ENCODE measurements around the gene ANKS6. TPM values are rescaled to one million over a fixed set of nuclear protein-coding genes. Genes with fewer than 3 reads are reported as not detected.
A peak's percentile ranks its signal among the peaks of the same experiment; 100 is the strongest.

ANKS6 gene
- total RNA-seq, 2 donors from 2014 or later, result 41.7 to 55.2 TPM

DNA sequence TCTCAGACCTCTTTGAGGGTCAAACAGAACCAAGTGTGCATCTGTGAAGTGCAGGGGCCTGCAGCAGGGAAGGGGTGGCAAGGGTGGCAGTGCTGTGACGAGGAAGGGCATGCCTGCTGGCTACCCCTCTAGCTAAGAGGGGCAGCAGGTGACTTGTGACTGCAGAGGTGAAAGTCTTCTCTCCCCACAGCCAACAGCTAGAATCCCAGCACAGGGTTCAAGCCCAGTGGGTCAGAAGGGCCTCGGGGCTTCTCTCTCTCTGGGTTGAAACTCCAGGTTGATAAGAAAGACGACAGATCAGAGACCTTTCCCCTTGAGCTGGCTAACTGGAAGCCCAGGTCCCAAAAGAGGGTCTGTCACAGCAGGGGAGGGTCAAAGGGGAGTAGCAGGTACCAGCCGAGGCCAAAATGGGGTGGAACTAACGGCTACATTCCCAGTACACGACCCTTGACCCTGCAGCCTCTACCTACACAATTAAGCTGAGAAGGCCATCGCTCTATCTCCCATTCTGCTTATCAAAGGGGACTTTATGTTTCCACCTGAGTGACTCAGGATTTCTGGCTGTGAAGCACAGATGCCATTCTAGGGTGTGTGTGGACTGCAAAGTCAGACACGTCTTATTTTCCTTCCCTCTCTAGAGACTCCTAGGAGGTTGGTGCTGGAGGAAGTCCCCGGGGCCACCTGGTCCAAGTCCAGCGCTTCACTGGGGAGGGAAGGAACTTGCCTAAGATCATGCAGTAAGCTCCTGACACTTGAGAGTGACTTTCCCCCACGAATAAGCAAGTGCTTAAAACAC, 14.6 kb downstream of the ANKS6 start:
- DNase-seq, result no peak
- H3K4me1 ChIP-seq (ENCODE audit: control insufficient read depth, insufficient read depth, low read length), result peaks cover 10% of the 10 kb centered on the region
- H3K9me3 Mint-ChIP-seq, result no peaks in the 10 kb centered on the region
- no peaks in the 10 kb centered on the region for H3K27me3 ChIP-seq (ENCODE audit: control insufficient read depth, insufficient read depth, low read length, poor library complexity, severe bottlenecking)
- no peaks in the 10 kb centered on the region for H3K4me1 Mint-ChIP-seq
- no peak overlapping the region for H3K4me3 ChIP-seq (ENCODE audit: low read length)
- H3K9me3 ChIP-seq (ENCODE audit: control insufficient read depth, low read length), result no peaks in the 10 kb centered on the region
- no peak overlapping the region for H3K9ac ChIP-seq (ENCODE audit: extremely low read depth, low read length, poor library complexity, severe bottlenecking)
- 90 to 94% methylated on average over 6 to 11 of the region's 11 CpGs for WGBS, 2 experiments (ENCODE audit: insufficient coverage in 1 of 2, insufficient read length in 1 of 2)
- peaks cover 46% of the 10 kb centered on the region for H3K36me3 Mint-ChIP-seq (ENCODE audit: low read depth)
- H3K27ac ChIP-seq (ENCODE audit: low read depth, low read length), result no peak overlapping the region
- TF ChIP-seq, protein P1, sequence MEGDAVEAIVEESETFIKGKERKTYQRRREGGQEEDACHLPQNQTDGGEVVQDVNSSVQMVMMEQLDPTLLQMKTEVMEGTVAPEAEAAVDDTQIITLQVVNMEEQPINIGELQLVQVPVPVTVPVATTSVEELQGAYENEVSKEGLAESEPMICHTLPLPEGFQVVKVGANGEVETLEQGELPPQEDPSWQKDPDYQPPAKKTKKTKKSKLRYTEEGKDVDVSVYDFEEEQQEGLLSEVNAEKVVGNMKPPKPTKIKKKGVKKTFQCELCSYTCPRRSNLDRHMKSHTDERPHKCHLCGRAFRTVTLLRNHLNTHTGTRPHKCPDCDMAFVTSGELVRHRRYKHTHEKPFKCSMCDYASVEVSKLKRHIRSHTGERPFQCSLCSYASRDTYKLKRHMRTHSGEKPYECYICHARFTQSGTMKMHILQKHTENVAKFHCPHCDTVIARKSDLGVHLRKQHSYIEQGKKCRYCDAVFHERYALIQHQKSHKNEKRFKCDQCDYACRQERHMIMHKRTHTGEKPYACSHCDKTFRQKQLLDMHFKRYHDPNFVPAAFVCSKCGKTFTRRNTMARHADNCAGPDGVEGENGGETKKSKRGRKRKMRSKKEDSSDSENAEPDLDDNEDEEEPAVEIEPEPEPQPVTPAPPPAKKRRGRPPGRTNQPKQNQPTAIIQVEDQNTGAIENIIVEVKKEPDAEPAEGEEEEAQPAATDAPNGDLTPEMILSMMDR (conservative IDR thresholded peaks at IDR 0.05), result no peak
- H3K4me3 Mint-ChIP-seq, result no peak overlapping the region
- H3K27me3 Mint-ChIP-seq (ENCODE audit: insufficient read depth), result no peaks in the 10 kb centered on the region
- H3K36me3 ChIP-seq (ENCODE audit: control insufficient read depth, insufficient read depth, low read length), result peaks cover 25% of the 10 kb centered on the region
- H3K27ac Mint-ChIP-seq, result no peak overlapping the region

DNA sequence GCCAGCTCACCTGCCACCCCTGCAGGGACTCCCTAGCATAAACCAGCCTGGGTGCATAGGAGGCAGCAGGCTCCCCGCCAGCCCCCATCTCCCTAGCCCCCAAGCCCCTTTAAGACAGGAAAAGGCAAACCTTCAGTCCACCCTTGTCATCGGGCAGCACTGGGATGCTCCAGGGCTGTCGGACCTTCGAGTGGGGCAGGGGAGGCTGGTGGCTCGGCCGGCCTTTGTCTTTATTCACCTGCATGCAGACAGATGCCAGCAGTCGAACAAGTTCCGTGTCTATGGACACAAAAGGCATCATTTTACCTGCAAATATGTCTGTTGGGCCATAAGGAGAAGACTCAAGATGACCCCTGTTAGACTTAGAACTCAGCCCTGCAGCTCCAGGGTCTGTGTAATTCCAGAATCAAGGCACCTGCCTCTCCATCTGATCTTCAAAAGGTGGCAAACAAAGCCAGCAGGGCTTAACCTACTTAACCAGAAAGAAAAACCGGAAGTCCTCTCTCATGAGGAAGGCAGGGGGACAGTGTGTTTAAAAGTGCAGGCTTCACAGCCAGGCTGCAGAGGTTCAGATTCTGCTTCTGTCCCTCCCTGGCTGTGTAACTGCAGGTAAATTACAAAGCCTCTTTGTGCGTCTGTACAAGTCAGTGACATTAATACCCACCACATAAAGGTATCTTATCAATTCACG, 16.2 kb downstream of the ANKS6 start:
- H3K27me3 Mint-ChIP-seq (ENCODE audit: insufficient read depth), result no peaks in the 10 kb centered on the region
- H3K27me3 ChIP-seq (ENCODE audit: control insufficient read depth, insufficient read depth, low read length, poor library complexity, severe bottlenecking), result no peaks in the 10 kb centered on the region
- H3K4me1 Mint-ChIP-seq, result peaks cover 2% of the 10 kb centered on the region
- H3K9ac ChIP-seq (ENCODE audit: extremely low read depth, low read length, poor library complexity, severe bottlenecking), result no peak overlapping the region
- no peaks in the 10 kb centered on the region for H3K9me3 ChIP-seq (ENCODE audit: control insufficient read depth, low read length)
- peaks cover 10% of the 10 kb centered on the region for H3K4me1 ChIP-seq (ENCODE audit: control insufficient read depth, insufficient read depth, low read length)
- peaks cover 25% of the 10 kb centered on the region for H3K36me3 ChIP-seq (ENCODE audit: control insufficient read depth, insufficient read depth, low read length)
- H3K27ac ChIP-seq (ENCODE audit: low read depth, low read length), result no peak overlapping the region
- TF ChIP-seq, protein P1 (conservative IDR thresholded peaks at IDR 0.05), result no peak
- peaks cover 45% of the 10 kb centered on the region for H3K36me3 Mint-ChIP-seq (ENCODE audit: low read depth)
- H3K9me3 Mint-ChIP-seq, result no peaks in the 10 kb centered on the region
- 92% methylated on average over 8 to 11 of the region's 11 CpGs for WGBS, 2 experiments (ENCODE audit: insufficient coverage in 1 of 2, insufficient read length in 1 of 2)
- H3K4me3 ChIP-seq (ENCODE audit: low read length), result no peak overlapping the region
- DNase-seq, result no peak
- H3K4me3 Mint-ChIP-seq, result no peak overlapping the region
- H3K27ac Mint-ChIP-seq, result no peak overlapping the region

GRCh38 chr9:98778711-98779530, 17.4 kb downstream of the ANKS6 start:
- no peaks in the 10 kb centered on the region for H3K27me3 ChIP-seq (ENCODE audit: control insufficient read depth, insufficient read depth, low read length, poor library complexity, severe bottlenecking)
- H3K36me3 ChIP-seq (ENCODE audit: control insufficient read depth, insufficient read depth, low read length), result peaks cover 22% of the 10 kb centered on the region
- H3K36me3 Mint-ChIP-seq (ENCODE audit: low read depth), result peaks cover 47% of the 10 kb centered on the region
- H3K4me1 ChIP-seq (ENCODE audit: control insufficient read depth, insufficient read depth, low read length), result peaks cover 10% of the 10 kb centered on the region
- H3K4me1 Mint-ChIP-seq, result peaks cover 2% of the 10 kb centered on the region
- H3K27ac ChIP-seq (ENCODE audit: low read depth, low read length), result peak overlapping the region; percentile 14
- TF ChIP-seq, protein P1 (conservative IDR thresholded peaks at IDR 0.05), result no peak
- no peaks in the 10 kb centered on the region for H3K9me3 ChIP-seq (ENCODE audit: control insufficient read depth, low read length)
- H3K9me3 Mint-ChIP-seq, result no peaks in the 10 kb centered on the region
- DNase-seq, result no peak
- no peak overlapping the region for H3K4me3 Mint-ChIP-seq
- no peaks in the 10 kb centered on the region for H3K27me3 Mint-ChIP-seq (ENCODE audit: insufficient read depth)
- WGBS, 2 experiments (ENCODE audit: insufficient coverage in 1 of 2, insufficient read length in 1 of 2), result 91 to 97% methylated on average over 5 to 8 of the region's 8 CpGs
- no peak overlapping the region for H3K4me3 ChIP-seq (ENCODE audit: low read length)
- H3K27ac Mint-ChIP-seq, result no peak overlapping the region
- no peak overlapping the region for H3K9ac ChIP-seq (ENCODE audit: extremely low read depth, low read length, poor library complexity, severe bottlenecking)
